ENCODE measurements around the gene GNAQ. TPM values are rescaled to one million over a fixed set of nuclear protein-coding genes. Genes with fewer than 3 reads are reported as not detected.

Gene GNAQ
- total RNA-seq, 6 donors from 2014 or later, result 50.3 to 117 (median 94.3) TPM

DNA sequence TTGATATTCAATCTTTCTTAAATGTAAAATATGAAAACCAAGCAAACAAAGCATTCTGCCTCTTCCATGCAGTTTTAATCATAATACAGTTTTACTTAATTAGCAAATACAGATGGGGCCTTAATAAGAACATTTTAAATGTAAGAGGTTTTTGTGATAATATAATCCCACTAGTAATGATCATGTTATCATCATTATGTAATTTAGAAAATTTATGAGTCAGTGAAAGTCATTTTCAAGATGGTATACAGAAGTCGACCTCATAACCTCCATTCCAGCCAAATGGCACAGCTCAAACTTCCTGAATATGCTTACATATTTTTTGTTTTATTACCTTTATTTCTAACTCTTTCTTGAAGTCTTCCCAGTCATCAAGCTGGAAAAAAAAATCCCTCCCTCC is 281.3 kb downstream of the GNAQ start:
- Histone ChIP-seq H3K27me3 (no peaks in the 10 kb centered on the region), H3K9me3 (no peaks in the 10 kb centered on the region), H3K4me3 (no peak overlapping the region), H3K36me3 (peaks cover 0 to 4% (median 0%) of the 10 kb centered on the region in 4 donors), H3K4me1 (peaks cover 5 to 16% (median 12%) of the 10 kb centered on the region in 4 donors), H3K27ac (no peak overlapping the region)
- no peak for TF ChIP-seq POLR2AphosphoS5 (IDR thresholded peaks at IDR 0.05)
- no peak for DNase-seq
- no peak for ATAC-seq (ENCODE audit: low FRiP score in 2 of 2)
- WGBS, 2 donors, result 25 to 44% methylated on average over 1 of the region's 1 CpG

- DNase-seq (no peak), ATAC-seq (ENCODE audit: low FRiP score in 2 of 2) (no peak)
- no peak overlapping the region for H3K4me3 ChIP-seq
These were observed 283.3 kb downstream of the GNAQ start for GRCh38 chr9:77748214-77748772.

GRCh38 chr9:77747163-77747562 is 284.4 kb downstream of the GNAQ start:
- Histone ChIP-seq H3K9me3 (no peaks in the 10 kb centered on the region), H3K4me1 (peaks cover 0 to 18% (median 10%) of the 10 kb centered on the region in 4 donors), H3K27me3 (no peaks in the 10 kb centered on the region), H3K4me3 (no peak overlapping the region), H3K27ac (no peak overlapping the region), H3K36me3 (no peaks in the 10 kb centered on the region)
- TF ChIP-seq POLR2A (IDR thresholded peaks at IDR 0.05) (no peak), EP300 (IDR thresholded peaks at IDR 0.05) (no peak), POLR2AphosphoS5 (IDR thresholded peaks at IDR 0.05) (no peak)
- TF ChIP-seq, protein P1, sequence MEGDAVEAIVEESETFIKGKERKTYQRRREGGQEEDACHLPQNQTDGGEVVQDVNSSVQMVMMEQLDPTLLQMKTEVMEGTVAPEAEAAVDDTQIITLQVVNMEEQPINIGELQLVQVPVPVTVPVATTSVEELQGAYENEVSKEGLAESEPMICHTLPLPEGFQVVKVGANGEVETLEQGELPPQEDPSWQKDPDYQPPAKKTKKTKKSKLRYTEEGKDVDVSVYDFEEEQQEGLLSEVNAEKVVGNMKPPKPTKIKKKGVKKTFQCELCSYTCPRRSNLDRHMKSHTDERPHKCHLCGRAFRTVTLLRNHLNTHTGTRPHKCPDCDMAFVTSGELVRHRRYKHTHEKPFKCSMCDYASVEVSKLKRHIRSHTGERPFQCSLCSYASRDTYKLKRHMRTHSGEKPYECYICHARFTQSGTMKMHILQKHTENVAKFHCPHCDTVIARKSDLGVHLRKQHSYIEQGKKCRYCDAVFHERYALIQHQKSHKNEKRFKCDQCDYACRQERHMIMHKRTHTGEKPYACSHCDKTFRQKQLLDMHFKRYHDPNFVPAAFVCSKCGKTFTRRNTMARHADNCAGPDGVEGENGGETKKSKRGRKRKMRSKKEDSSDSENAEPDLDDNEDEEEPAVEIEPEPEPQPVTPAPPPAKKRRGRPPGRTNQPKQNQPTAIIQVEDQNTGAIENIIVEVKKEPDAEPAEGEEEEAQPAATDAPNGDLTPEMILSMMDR (IDR thresholded peaks at IDR 0.05), result no peak
- ATAC-seq (ENCODE audit: low FRiP score in 2 of 2) (no peak), DNase-seq (no peak)

More at GRCh38 chr9:77748214-77748772, 283.3 kb downstream of the GNAQ start:
- Histone ChIP-seq H3K4me1 (peaks cover 5 to 22% (median 12%) of the 10 kb centered on the region in 4 donors), H3K9me3 (no peaks in the 10 kb centered on the region), H3K36me3 (no peaks in the 10 kb centered on the region), H3K27ac (no peak overlapping the region), H3K27me3 (no peaks in the 10 kb centered on the region)
- TF ChIP-seq, protein P1 (IDR thresholded peaks at IDR 0.05), result no peak
- TF ChIP-seq EP300 (IDR thresholded peaks at IDR 0.05) (no peak), POLR2AphosphoS5 (IDR thresholded peaks at IDR 0.05) (no peak), POLR2A (IDR thresholded peaks at IDR 0.05) (no peak)

GRCh38 chr9:77744841-77745430 is 286.7 kb downstream of the GNAQ start:
- Histone ChIP-seq H3K27ac (no peak overlapping the region), H3K4me1 (peaks cover 0 to 14% (median 0%) of the 10 kb centered on the region in 4 donors), H3K27me3 (no peaks in the 10 kb centered on the region), H3K4me3 (no peak overlapping the region), H3K36me3 (no peaks in the 10 kb centered on the region), H3K9me3 (no peaks in the 10 kb centered on the region)
- DNase-seq (no peak), ATAC-seq (ENCODE audit: low FRiP score in 2 of 2) (no peak)
- WGBS, 2 donors, result 44 to 79% methylated on average over 6 of the region's 6 CpGs
- TF ChIP-seq EP300 (IDR thresholded peaks at IDR 0.05), result no peak
- TF ChIP-seq, protein P1 (IDR thresholded peaks at IDR 0.05), result no peak
- TF ChIP-seq POLR2AphosphoS5 (IDR thresholded peaks at IDR 0.05), result no peak
- TF ChIP-seq POLR2A (IDR thresholded peaks at IDR 0.05), result no peak

- WGBS, 2 donors, result 76 to 93% methylated on average over 1 of the region's 1 CpG
- Histone ChIP-seq H3K27me3 (no peaks in the 10 kb centered on the region), H3K4me3 (no peak overlapping the region), H3K36me3 (no peaks in the 10 kb centered on the region), H3K27ac (no peak overlapping the region), H3K9me3 (no peaks in the 10 kb centered on the region), H3K4me1 (peaks cover 0 to 14% (median 0%) of the 10 kb centered on the region in 4 donors)
- DNase-seq (no peak), ATAC-seq (ENCODE audit: low FRiP score in 2 of 2) (no peak)
- no peak for TF ChIP-seq EP300 (IDR thresholded peaks at IDR 0.05)
- TF ChIP-seq, protein P1 (IDR thresholded peaks at IDR 0.05), result no peak
- no peak for TF ChIP-seq POLR2A (IDR thresholded peaks at IDR 0.05)
- TF ChIP-seq POLR2AphosphoS5 (IDR thresholded peaks at IDR 0.05), result no peak
These were observed 288.2 kb downstream of the GNAQ start for GRCh38 chr9:77743386-77743785.

Measured in upper lobe of left lung (tissue), 6 donors.